K562 (cell line): ENCODE results near the gene TRAPPC13. TPM values are rescaled to one million over a fixed set of nuclear protein-coding genes. Genes with fewer than 3 reads are reported as not detected.

ENCODE experiments used
- ASH1L ChIP-seq: fragments of 450-650 bp; IDR thresholded peaks from 2 replicates; pipeline ENCODE4 v1.6.1; 2018; ENCODE audit warnings: borderline replicate concordance, mild to moderate bottlenecking, low read depth; ENCODE audit not compliant: partially characterized antibody
- BRF2 ChIP-seq: IDR thresholded peaks from 3 replicates; pipeline ENCODE4 v1.6.1; 2011; ENCODE audit warnings: borderline replicate concordance, mild to moderate bottlenecking; ENCODE audit not compliant: insufficient read length, insufficient read depth
- CC2D1A ChIP-seq: fragments of 450-650 bp; IDR thresholded peaks from 2 replicates; pipeline ENCODE4 v1.6.1; 2017; ENCODE audit warnings: mild to moderate bottlenecking
- DLX4 ChIP-seq: fragments of 250-450 bp; sonication (Bioruptor Pico); IDR thresholded peaks from 2 replicates; pipeline ENCODE4 v1.6.1; 2021; ENCODE audit warnings: mild to moderate bottlenecking
- JUND ChIP-seq, 2 experiments: IDR thresholded peaks; 2 replicates in 1 of 2; 3 replicates in 1 of 2; pipeline ENCODE4 v1.6.1; 2011; ENCODE audit warnings: borderline replicate concordance in 2 of 2, low read depth in 2 of 2, low read length in 2 of 2, improper control_type of control experiment in 1 of 2, missing biosample characterization in 1 of 2, missing genetic modification characterization in 1 of 2, missing genetic modification reagents in 1 of 2
- MIER1 ChIP-seq: fragments of 450-650 bp; IDR thresholded peaks from 2 replicates; pipeline ENCODE4 v1.6.1; 2016; ENCODE audit warnings: antibody characterized with exemption, mild to moderate bottlenecking, low read depth
- NCOA1 ChIP-seq: fragments of 450-650 bp; IDR thresholded peaks from 2 replicates; pipeline ENCODE4 v1.6.1; 2016; ENCODE audit warnings: low read depth
- NFYB ChIP-seq: IDR thresholded peaks from 2 replicates; pipeline ENCODE4 v1.6.1; 2011; ENCODE audit warnings: mild to moderate bottlenecking, moderate library complexity; ENCODE audit not compliant: insufficient read length; ENCODE audit errors: extremely low read depth
- NONO ChIP-seq, 2 experiments: fragments of 200-400 bp in 1 of 2; fragments of 450-650 bp in 1 of 2; formaldehyde crosslinking in 1 of 2; IDR thresholded peaks; 2 replicates each; pipeline ENCODE4 v1.6.1; 2017; ENCODE audit warnings: low read depth in 2 of 2, mild to moderate bottlenecking in 2 of 2, moderate library complexity in 2 of 2, low read length in 1 of 2
- NR2C2 ChIP-seq, 2 experiments: fragments of 200-800 bp in 1 of 2; sonication (Bioruptor generic) in 1 of 2; sonication (generic) in 1 of 2; formaldehyde crosslinking in 1 of 2; IDR thresholded peaks; 2 replicates each; pipeline versions ENCODE4 v1.6.1 to v1.8.0; 2016 to 2022; ENCODE audit warnings: mild to moderate bottlenecking in 1 of 2, missing compliant biosample characterization in 1 of 2, missing genetic modification characterization in 1 of 2, missing genetic modification reagents in 1 of 2
- PHB2 ChIP-seq: fragments of 450-650 bp; IDR thresholded peaks from 2 replicates; pipeline ENCODE4 v1.6.1; 2017; ENCODE audit warnings: low read depth
- PHF8 ChIP-seq: fragments of 200-600 bp; sonication (generic); IDR thresholded peaks from 2 replicates; pipeline ENCODE4 v1.6.1; 2012; ENCODE audit warnings: mixed run types, mild to moderate bottlenecking, inconsistent platforms, low read length, moderate library complexity, borderline replicate concordance
- RBM14 ChIP-seq: fragments of 200-400 bp; formaldehyde crosslinking; IDR thresholded peaks from 2 replicates; pipeline ENCODE4 v1.6.1; 2018; ENCODE audit warnings: low read depth, mild to moderate bottlenecking, low read length, moderate library complexity, borderline replicate concordance; ENCODE audit not compliant: insufficient read depth
- RFX7 ChIP-seq: fragments of 250-450 bp; sonication (Bioruptor Pico); IDR thresholded peaks from 2 replicates; pipeline ENCODE4 v1.5.1; 2021; ENCODE audit warnings: mild to moderate bottlenecking
- SLC30A9 ChIP-seq: fragments of 250-450 bp; sonication (Bioruptor Pico); IDR thresholded peaks from 2 replicates; pipeline ENCODE4 v1.8.0; 2022; ENCODE audit warnings: mild to moderate bottlenecking, moderate library complexity
- SMARCA4 ChIP-seq: fragments of 450-650 bp; IDR thresholded peaks from 2 replicates; pipeline ENCODE4 v1.6.1; 2016
- TBP ChIP-seq: optimal IDR thresholded peaks from 2 replicates; pipeline ENCODE3; 2011; ENCODE audit warnings: low read depth, low read length, improper control_type of control experiment
- THAP7 ChIP-seq: fragments of 250-450 bp; sonication (Bioruptor Pico); IDR thresholded peaks from 2 replicates; pipeline ENCODE4 v1.5.0; 2021
- ZNF134 ChIP-seq: fragments of 250-450 bp; sonication (Bioruptor Pico); conservative IDR thresholded peaks from 2 replicates; pipeline ENCODE4 v1.4.0; 2020
- ZNF175 ChIP-seq: fragments of 200-800 bp; sonication (Bioruptor generic); IDR thresholded peaks from 2 replicates; pipeline ENCODE4 v1.6.1; 2016; ENCODE audit warnings: low read depth, mild to moderate bottlenecking, missing genetic modification characterization, missing compliant biosample characterization
- ZNF347 ChIP-seq: fragments of 450-650 bp; formaldehyde crosslinking; IDR thresholded peaks from 2 replicates; pipeline ENCODE4 v1.4.0; 2020; ENCODE audit warnings: low read depth, mild to moderate bottlenecking, moderate library complexity
- ZNF512 ChIP-seq: IDR thresholded peaks from 2 replicates; pipeline ENCODE4 v1.6.1; 2016; ENCODE audit warnings: missing genetic modification characterization, missing compliant biosample characterization
- ZNF668 ChIP-seq: fragments of 250-450 bp; sonication (Bioruptor Pico); IDR thresholded peaks from 2 replicates; pipeline ENCODE4 v1.8.0; 2022; ENCODE audit warnings: mild to moderate bottlenecking, inconsistent platforms
- ZNF707 ChIP-seq: fragments of 250-450 bp; sonication (Bioruptor Pico); conservative IDR thresholded peaks from 2 replicates; pipeline ENCODE4 v1.8.0; 2022; ENCODE audit warnings: inconsistent platforms, mild to moderate bottlenecking, moderate library complexity
- ZNF77 ChIP-seq: fragments of 250-450 bp; sonication (Bioruptor Pico); IDR thresholded peaks from 2 replicates; pipeline ENCODE4 v1.5.0; 2020
- ZNF780A ChIP-seq: fragments of 250-450 bp; sonication (Bioruptor Pico); IDR thresholded peaks from 2 replicates; pipeline ENCODE4 v1.5.0; 2021; ENCODE audit warnings: mild to moderate bottlenecking
- ZSCAN29 ChIP-seq: fragments of 450-650 bp; IDR thresholded peaks from 2 replicates; pipeline ENCODE4 v1.6.1; 2017
- polyA plus RNA-seq, 8 experiments: library from polyadenylated mRNA; depleted of rRNA in 4 of 8; stranded (reverse) in 5 of 8; unstranded in 3 of 8; fragments of >200 nt; fragmentation: Nextera tagmentation in 2 of 8; fragmentation: Illumina TruSeq in 1 of 8; extraction: Ambion mirVana in 2 of 8; extraction: Trizol in 1 of 8; gene quantifications; 2 replicates each; pipeline versions ENCODE4 v1.2.1 to v1.2.3, GENCODE V29; 2011 to 2014; ENCODE audit warnings: inconsistent platforms in 1 of 8, missing spikeins in 1 of 8
- total RNA-seq, 7 experiments: library from RNA; depleted of rRNA in 6 of 7; stranded (reverse); fragments of >200 nt in 6 of 7; fragmentation: Illumina TruSeq in 2 of 7; extraction: Trizol in 2 of 7; gene quantifications; 2 replicates each; pipeline versions ENCODE4 v1.2.1 to v1.2.3, GENCODE V29; 2011 to 2021; ENCODE audit warnings: low replicate concordance in 1 of 7

TRAPPC13 gene
- total and polyA plus RNA-seq, 9 of the 15 experiments (the other 6 are each of a cell fraction or from before 2014, with no cell fraction given): 16.2 to 43.8 (median 24.0) TPM

- TF ChIP-seq ZNF512 (tag) (no peak), DLX4 (no peak), NFYB (no peak), CC2D1A (no peak), RBM14 (no peak), NONO (IDR thresholded peaks at IDR 0.05; ENCODE audit: low read depth in 2 of 2, low read length in 1 of 2) (no peak), PHB2 (no peak), ZNF707 (CRISPR knock-in tag) (no peak), THAP7 (CRISPR knock-in tag) (no peak), SLC30A9 (CRISPR knock-in tag) (no peak), ZNF668 (no peak), NR2C2 (CRISPR knock-in tag; IDR thresholded peaks at IDR 0.05) (no peak), NR2C2 (tag; IDR thresholded peaks at IDR 0.05) (no peak), ZNF175 (CRISPR knock-in tag) (no peak), ASH1L (no peak), SMARCA4 (no peak), TBP (peak; percentile 42), ZSCAN29 (no peak), NCOA1 (no peak), ZNF134 (CRISPR knock-in tag) (no peak), ZNF347 (CRISPR knock-in tag) (no peak), ZNF780A (CRISPR knock-in tag) (no peak), PHF8 (peak; percentile 55; the same call in 1 of the 2 replicates), JUND (IDR thresholded peaks at IDR 0.05; ENCODE audit: borderline replicate concordance, low read depth, low read length) (no peak; the same call in none of the 2 replicates), JUND (tag; IDR thresholded peaks at IDR 0.05; ENCODE audit: borderline replicate concordance, low read depth, low read length) (no peak), ZNF77 (CRISPR knock-in tag) (no peak), BRF2 (no peak), MIER1 (no peak), RFX7 (CRISPR knock-in tag) (no peak)
These were observed 729 bp upstream of the TRAPPC13 start, which contains the start of gene TRIM23 (continued) for GRCh38 chr5:65624025-65624570.
